Ovary (tissue), 3 donors: Measurements from ENCODE around the gene OR52E4.

ENCODE experiments used
- EP300 ChIP-seq: sonication (generic); formaldehyde crosslinking; IDR thresholded peaks from one replicate; pipeline ENCODE4 v1.6.1; 2017; ENCODE audit warnings: antibody characterized with exemption
- POLR2A ChIP-seq: fragments of 450-650 bp; IDR thresholded peaks from one replicate; pipeline ENCODE4 v1.6.1; 2017; ENCODE audit warnings: antibody characterized with exemption, mild to moderate bottlenecking, moderate library complexity
- TF ChIP-seq, protein P1 (sequence below), 3 donors: fragments of 450-650 bp in 2 of 3; fragments of 200-600 bp in 1 of 3; IDR thresholded peaks; one replicate each; pipeline versions ENCODE4 v1.5.1 to v1.8.0; 2016 to 2022; ENCODE audit warnings: antibody characterized with exemption in 3 of 3, mild to moderate bottlenecking in 1 of 3
- donor health status: DM: no; HTN: no; CAD: no.

DNA sequence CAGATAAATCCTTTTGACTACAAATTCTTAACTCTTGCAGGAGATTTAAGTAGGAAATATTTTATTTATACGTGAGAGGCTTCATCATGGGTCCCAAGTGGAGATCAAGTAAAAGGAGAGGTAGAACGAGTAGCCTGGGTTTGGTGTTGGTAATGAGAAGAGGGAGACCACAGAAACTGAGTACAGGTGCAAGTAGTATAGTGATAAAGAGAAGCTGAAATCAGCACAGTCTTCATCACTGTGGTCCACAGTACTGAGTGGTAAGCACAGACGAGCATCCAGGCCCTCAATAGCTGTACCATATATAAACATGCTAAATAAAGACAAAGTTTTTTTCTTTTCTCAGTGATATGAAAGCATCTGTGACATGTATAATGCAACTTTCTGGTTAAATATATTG lies 6.7 kb downstream of the OR52E4 start:
- no peak for TF ChIP-seq POLR2A
- TF ChIP-seq, protein P1, sequence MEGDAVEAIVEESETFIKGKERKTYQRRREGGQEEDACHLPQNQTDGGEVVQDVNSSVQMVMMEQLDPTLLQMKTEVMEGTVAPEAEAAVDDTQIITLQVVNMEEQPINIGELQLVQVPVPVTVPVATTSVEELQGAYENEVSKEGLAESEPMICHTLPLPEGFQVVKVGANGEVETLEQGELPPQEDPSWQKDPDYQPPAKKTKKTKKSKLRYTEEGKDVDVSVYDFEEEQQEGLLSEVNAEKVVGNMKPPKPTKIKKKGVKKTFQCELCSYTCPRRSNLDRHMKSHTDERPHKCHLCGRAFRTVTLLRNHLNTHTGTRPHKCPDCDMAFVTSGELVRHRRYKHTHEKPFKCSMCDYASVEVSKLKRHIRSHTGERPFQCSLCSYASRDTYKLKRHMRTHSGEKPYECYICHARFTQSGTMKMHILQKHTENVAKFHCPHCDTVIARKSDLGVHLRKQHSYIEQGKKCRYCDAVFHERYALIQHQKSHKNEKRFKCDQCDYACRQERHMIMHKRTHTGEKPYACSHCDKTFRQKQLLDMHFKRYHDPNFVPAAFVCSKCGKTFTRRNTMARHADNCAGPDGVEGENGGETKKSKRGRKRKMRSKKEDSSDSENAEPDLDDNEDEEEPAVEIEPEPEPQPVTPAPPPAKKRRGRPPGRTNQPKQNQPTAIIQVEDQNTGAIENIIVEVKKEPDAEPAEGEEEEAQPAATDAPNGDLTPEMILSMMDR (IDR thresholded peaks at IDR 0.05): no peak
- TF ChIP-seq EP300: no peak
